GM10248 (cell line): Measurements from ENCODE around the gene CD79B.

ENCODE experiments used
- CTCF ChIA-PET: fragments of 300-600 bp; sonication (Branson Sonifier 250); formaldehyde crosslinking; extraction: SDS; loops from one replicate; lab custom pipeline; 2021; ENCODE audit warnings: antibody characterized with exemption; lab: Yijun Ruan, JAX
- POLR2A ChIA-PET: fragments of 350-650 bp; sonication (Branson Sonifier 250); formaldehyde crosslinking; extraction: SDS; loops from one replicate; lab custom pipeline; 2020; ENCODE audit warnings: antibody characterized with exemption; lab: Yijun Ruan, JAX
- DNase-seq: peaks from one replicate; pipeline ENCODE4 v3.0.0; 2012; ENCODE audit errors: extremely low spot score
- TF ChIP-seq, protein P1 (sequence below): IDR thresholded peaks from 2 replicates; pipeline ENCODE4 v1.5.1; 2012; ENCODE audit warnings: mild to moderate bottlenecking, low read depth; ENCODE audit errors: extremely low read depth, missing control alignments, control extremely low read depth

Gene CD79B

DNA sequence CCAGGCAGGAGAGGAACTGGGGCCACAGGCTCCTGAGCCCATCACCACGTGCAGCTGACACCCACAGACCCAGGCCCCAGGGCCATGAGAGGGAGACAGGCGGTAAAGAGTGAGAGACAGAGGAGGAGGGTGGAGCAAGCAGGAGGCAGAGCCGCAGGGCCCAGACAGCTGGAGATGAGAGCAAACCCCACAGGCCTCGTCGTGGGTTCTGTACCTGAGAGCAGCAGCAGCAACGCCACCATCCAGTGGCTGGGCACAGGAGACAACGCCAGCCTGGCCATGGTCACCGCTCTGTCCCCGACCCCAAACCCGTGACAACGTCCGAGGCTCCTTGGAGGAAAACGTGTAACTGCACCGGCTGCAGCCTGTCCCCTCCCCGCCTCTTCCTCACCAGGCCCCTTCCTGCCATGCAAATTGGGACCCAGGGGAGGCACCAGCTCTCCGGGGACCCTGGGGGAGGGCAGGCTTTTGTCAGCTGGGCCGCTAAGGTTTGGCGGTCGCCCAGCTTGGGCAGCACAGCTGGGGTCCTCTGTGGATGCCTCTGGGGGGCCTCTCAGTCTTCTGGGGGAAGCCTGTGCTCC, at the start of gene CD79B:
Gene CD79B, minus strand, starts transcription at position 351 of the 581 bp plus-strand sequence. Its CDS starts 70 bp downstream, at position 281.
- DNase-seq: peak; percentile 92
- POLR2A ChIA-PET: interaction anchor here (0.7 kb wide), 1 partner anchor 88 kb away, joined by 5 read pairs; no protein-coding TSS in a partner anchor
- CTCF ChIA-PET: interaction anchor here (1.1 to 8.6 kb wide), 13 partner anchors 13 to 202 kb away, joined by 3 to 121 read pairs (median 5); partner anchors contain the start of gene GH1
- TF ChIP-seq, protein P1, sequence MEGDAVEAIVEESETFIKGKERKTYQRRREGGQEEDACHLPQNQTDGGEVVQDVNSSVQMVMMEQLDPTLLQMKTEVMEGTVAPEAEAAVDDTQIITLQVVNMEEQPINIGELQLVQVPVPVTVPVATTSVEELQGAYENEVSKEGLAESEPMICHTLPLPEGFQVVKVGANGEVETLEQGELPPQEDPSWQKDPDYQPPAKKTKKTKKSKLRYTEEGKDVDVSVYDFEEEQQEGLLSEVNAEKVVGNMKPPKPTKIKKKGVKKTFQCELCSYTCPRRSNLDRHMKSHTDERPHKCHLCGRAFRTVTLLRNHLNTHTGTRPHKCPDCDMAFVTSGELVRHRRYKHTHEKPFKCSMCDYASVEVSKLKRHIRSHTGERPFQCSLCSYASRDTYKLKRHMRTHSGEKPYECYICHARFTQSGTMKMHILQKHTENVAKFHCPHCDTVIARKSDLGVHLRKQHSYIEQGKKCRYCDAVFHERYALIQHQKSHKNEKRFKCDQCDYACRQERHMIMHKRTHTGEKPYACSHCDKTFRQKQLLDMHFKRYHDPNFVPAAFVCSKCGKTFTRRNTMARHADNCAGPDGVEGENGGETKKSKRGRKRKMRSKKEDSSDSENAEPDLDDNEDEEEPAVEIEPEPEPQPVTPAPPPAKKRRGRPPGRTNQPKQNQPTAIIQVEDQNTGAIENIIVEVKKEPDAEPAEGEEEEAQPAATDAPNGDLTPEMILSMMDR: no peak

DNA sequence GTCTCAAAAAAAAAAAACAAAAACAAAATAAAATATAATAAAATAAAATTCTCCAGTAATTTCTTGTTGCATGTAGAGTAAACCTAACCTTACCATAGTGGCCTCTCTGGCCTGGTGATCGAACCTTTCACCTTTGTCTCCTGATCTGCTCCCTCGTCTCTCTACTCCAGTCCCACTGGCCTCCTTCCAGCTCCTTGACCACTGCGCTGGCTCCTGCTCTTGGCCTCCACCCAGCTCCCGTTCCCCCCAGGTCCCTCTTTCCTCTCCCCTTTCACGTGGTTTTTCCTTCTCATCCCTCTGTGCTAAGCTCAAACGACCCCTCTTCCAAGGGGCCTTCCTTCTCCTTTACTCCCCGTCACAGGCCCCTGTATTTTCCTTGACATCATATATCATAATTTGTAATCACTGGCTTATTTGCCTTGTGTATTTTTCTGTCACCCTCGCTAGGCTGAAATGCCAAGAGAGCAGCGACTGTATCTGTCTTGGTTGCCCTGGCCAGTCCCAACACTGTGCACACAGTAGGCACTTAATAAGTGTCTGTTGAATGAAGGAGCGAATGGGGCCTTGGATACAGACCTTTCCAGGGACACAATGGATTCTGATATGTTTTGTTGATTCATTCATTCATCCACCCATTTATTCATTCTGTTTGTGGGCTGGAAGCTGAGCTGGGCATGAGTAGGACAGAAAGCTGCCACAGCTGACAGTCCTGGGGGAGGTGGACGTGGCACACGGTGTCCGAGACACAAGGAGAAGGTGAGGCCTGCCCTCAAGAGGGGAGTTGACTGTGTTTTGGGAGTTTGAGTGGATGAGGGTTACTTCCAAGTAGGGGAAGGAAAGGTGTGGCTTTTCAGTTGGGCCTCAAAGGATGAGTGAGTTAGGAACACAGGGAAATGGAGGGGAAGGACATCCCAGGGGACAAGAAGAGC, 46.4 kb upstream of the CD79B start:
- TF ChIP-seq, protein P1: no peak
- POLR2A ChIA-PET: no interaction called here
- DNase-seq: no peak
- CTCF ChIA-PET: interaction anchor here (1.3 to 5.5 kb wide), 7 partner anchors 10 to 155 kb away, joined by 3 to 26 read pairs (median 5); no protein-coding TSS in a partner anchor

DNA sequence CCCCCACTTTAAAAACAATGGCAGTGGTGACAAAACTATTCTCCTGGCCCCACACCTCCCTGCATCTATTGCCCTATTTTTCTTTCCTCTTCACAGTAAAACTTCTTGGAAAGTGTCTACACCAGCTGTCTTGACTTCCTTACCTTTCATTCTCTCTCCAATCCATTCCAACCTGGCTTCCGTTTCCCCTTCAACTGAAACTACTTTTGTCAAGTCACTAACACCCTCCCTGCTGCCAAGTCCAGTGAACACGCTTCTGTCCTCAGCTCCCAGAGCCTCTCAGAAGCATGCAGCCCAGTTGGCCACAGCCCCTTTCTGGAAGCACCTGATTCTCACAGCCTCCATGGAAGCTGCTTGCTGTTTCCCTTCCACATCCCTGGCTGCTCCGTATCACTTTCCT, 44.6 kb upstream of the CD79B start:
- DNase-seq: no peak
- TF ChIP-seq, protein P1: no peak
- CTCF ChIA-PET: interaction anchor here (1.1 to 5.5 kb wide), 7 partner anchors 8 to 95 kb away, joined by 3 to 26 read pairs (median 3); partner anchors contain the start of genes GH1 and GH2
- POLR2A ChIA-PET: no interaction called here

DNA sequence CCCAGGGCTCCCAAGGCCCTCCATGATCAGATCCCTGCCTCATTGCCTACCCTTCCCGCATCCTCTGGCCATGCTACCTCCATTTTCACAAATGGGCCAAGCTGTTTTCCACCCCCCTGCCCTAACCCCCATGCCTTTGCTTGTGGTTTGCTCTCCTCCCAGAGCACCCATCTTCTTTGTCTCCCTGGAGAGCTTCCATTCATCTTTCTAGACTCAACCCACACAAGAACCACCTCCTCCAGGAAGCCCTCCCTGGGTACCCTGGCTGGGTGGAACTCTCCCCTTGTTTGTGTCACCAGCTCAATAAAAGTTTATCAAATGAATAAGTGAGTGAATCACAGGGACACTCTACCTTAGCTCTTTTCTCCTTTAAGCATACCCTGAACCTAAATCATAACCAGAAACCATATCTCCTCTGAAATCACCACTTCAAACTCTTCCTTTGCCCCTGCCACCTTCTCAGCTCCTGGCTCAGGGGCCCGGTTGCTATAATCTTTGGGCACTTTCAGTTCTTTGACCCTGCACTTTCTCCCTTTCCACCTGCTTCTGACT, 43.5 kb upstream of the CD79B start:
- CTCF ChIA-PET: interaction anchor here (0.9 to 5.5 kb wide), 12 partner anchors 10 to 63 kb away, joined by 3 to 26 read pairs (median 4); partner anchors contain the start of gene GH1
- DNase-seq: no peak
- TF ChIP-seq, protein P1: no peak
- POLR2A ChIA-PET: no interaction called here

DNA sequence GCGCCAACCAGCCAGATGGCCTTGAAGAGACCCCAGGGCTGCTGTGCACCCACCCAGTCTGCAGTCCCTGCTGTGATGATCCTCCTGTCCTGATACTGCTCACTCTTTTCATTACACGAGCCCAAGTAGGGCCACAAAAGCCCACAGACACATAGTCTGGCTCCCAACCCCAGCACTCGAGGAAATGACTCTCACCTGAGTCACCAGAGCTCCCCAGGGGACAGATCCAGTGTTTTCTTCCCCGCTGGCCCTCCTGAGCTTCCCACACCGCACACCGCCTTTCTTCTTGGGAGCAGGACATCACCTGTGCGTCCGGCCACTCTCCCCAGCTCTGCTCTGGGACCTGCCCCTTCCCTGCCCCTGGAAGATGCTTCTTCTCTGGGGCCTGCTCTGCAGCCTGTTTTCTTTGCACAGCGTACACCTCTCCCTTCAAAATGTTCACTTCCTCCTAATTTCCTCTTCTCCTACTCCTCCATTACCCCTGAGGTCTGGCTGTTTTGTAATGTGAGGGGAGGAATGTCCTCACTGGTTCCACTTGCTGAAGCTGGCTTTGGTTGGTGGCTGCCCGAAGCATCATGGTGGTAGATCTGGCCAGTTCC, 42.6 kb upstream of the CD79B start:
- TF ChIP-seq, protein P1: no peak
- ChIA-PET POLR2A (no interaction called here), CTCF (interaction anchor here (0.8 to 2.3 kb wide), 4 partner anchors 13 to 74 kb away, joined by 3 to 15 read pairs (median 4); partner anchors contain the start of gene GH1)
- DNase-seq: no peak

DNA sequence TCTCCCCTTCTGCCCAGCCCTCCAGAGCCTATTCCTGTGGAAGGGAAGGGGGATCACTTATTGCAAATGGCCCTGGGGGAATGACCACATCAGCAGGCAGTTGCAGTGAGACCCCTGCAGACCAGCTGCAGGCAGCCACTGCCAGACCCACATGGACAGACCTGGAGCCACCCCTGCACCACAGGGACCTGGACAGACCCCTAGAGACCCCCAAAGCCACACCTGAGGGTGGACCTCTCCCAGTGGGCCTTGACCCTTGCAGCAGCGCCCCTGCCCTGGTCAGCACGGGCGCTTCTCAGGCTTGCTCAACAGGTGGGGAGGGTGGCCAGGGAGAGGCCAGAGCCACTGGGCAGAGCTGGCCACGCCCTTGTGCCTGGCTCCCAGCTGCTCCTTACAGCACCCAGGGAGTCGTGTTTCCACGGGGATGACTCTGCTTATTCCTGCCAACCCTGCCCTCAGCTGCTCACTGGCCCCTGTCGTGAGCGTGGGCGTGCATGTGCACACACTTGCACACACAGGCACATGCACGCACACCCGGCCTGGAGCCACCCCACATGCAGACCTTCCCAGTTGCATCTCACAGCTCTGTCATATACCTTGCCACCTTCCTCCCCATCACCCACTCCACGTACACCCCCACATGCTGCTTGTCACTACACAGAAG, 41.9 kb upstream of the CD79B start:
- POLR2A ChIA-PET: no interaction called here
- no peak for DNase-seq
- CTCF ChIA-PET: interaction anchor here (0.8 to 1.8 kb wide), 3 partner anchors 17 to 73 kb away, joined by 3 to 6 read pairs (median 3); no protein-coding TSS in a partner anchor
- TF ChIP-seq, protein P1: no peak
